Urinary bladder (tissue), 4 donors: ENCODE measurements around the gene NHERF1. TPM values are rescaled to one million over a fixed set of nuclear protein-coding genes. Genes with fewer than 3 reads are reported as not detected.

Experiments used
- DNase-seq: peaks from one replicate; pipeline ENCODE4 v3.0.0-alpha.2; 2015; ENCODE audit errors: extremely low spot score
- H3K27ac ChIP-seq: one replicate; pipeline ENCODE4 v1.5.1; 2013; ENCODE audit warnings: low read depth, mild to moderate bottlenecking, moderate library complexity
- H3K36me3 ChIP-seq: one replicate; pipeline ENCODE4 v1.6.1; 2013; ENCODE audit warnings: mild to moderate bottlenecking, moderate library complexity; ENCODE audit not compliant: insufficient read depth
- H3K4me1 ChIP-seq: one replicate; pipeline ENCODE4 v1.6.1; 2013; ENCODE audit warnings: mild to moderate bottlenecking, moderate library complexity; ENCODE audit not compliant: insufficient read depth
- H3K4me3 ChIP-seq: one replicate; pipeline ENCODE4 v1.5.1; 2013; ENCODE audit warnings: low read depth, low read length
- WGBS: extraction: QIAGEN DNeasy Blood & Tissue Kit; methylation state at CpG from one replicate; pipeline ENCODE4 v1.1.7; 2013; 5-methylcytosine and 5-hydroxymethylcytosine counted together
- polyA plus RNA-seq: library from polyadenylated mRNA; stranded (reverse); fragments of 200-250 nt; gene quantifications from one replicate; pipeline ENCODE4 v1.2.3, GENCODE V29; 2013
- total RNA-seq: library from RNA; depleted of rRNA; stranded (reverse); fragments of >200 nt; gene quantifications from one replicate; pipeline ENCODE4 v1.2.3, GENCODE V29; 2014
- donor health status: healthy with polysubstance abuse.
- donor health status: healthy.

The NHERF1 gene
- total and polyA plus RNA-seq, 2 donors: 8.5 to 16.7 TPM

GRCh38 chr17:74800531-74800930 lies 52.1 kb downstream of the NHERF1 start:
- H3K36me3 ChIP-seq: peaks cover 2% of the 10 kb centered on the region
- no peak overlapping the region for H3K4me3 ChIP-seq
- no peak overlapping the region for H3K27ac ChIP-seq
- DNase-seq: no peak
- WGBS: 87% methylated on average over 7 of the region's 7 CpGs
- no peaks in the 10 kb centered on the region for H3K4me1 ChIP-seq

GRCh38 chr17:74801896-74802295 lies 53.5 kb downstream of the NHERF1 start:
- H3K4me1 ChIP-seq: no peaks in the 10 kb centered on the region
- H3K36me3 ChIP-seq: no peaks in the 10 kb centered on the region
- no peak overlapping the region for H3K27ac ChIP-seq
- no peak overlapping the region for H3K4me3 ChIP-seq
- DNase-seq: no peak
- WGBS: 89% methylated on average over 8 of the region's 8 CpGs

GRCh38 chr17:74803388-74803930 lies 55.0 kb downstream of the NHERF1 start:
- no peak overlapping the region for H3K4me3 ChIP-seq
- no peak overlapping the region for H3K27ac ChIP-seq
- no peaks in the 10 kb centered on the region for H3K4me1 ChIP-seq
- 72% methylated on average over 12 of the region's 12 CpGs for WGBS
- no peak for DNase-seq
- H3K36me3 ChIP-seq: no peaks in the 10 kb centered on the region

- Histone ChIP-seq H3K36me3 (no peaks in the 10 kb centered on the region), H3K4me3 (no peak overlapping the region), H3K4me1 (no peaks in the 10 kb centered on the region), H3K27ac (no peak overlapping the region)
- WGBS: 59% methylated on average over 5 of the region's 5 CpGs
- no peak for DNase-seq
These were observed 55.5 kb downstream of the NHERF1 start for GRCh38 chr17:74803971-74804370.

GRCh38 chr17:74804683-74805082 lies 56.3 kb downstream of the NHERF1 start:
- no peaks in the 10 kb centered on the region for H3K4me1 ChIP-seq
- H3K4me3 ChIP-seq: no peak overlapping the region
- H3K27ac ChIP-seq: no peak overlapping the region
- no peaks in the 10 kb centered on the region for H3K36me3 ChIP-seq
- DNase-seq: no peak
- WGBS: 96% methylated on average over 7 of the region's 7 CpGs

GRCh38 chr17:74805591-74805991 lies 57.2 kb downstream of the NHERF1 start:
- Histone ChIP-seq H3K27ac (no peak overlapping the region), H3K36me3 (no peaks in the 10 kb centered on the region), H3K4me3 (no peak overlapping the region), H3K4me1 (no peaks in the 10 kb centered on the region)
- no peak for DNase-seq
- 84% methylated on average over 15 of the region's 15 CpGs for WGBS

GRCh38 chr17:74806334-74806733 lies 57.9 kb downstream of the NHERF1 start:
- Histone ChIP-seq H3K36me3 (no peaks in the 10 kb centered on the region), H3K4me1 (no peaks in the 10 kb centered on the region)
- 89% methylated on average over 10 of the region's 10 CpGs for WGBS

GRCh38 chr17:74807441-74807840 lies 59.0 kb downstream of the NHERF1 start:
- Histone ChIP-seq H3K4me3 (no peak overlapping the region), H3K4me1 (no peaks in the 10 kb centered on the region), H3K36me3 (no peaks in the 10 kb centered on the region), H3K27ac (no peak overlapping the region)
- no peak for DNase-seq
- WGBS: 88% methylated on average over 13 of the region's 13 CpGs

More at GRCh38 chr17:74806334-74806733, 57.9 kb downstream of the NHERF1 start:
- no peak overlapping the region for H3K4me3 ChIP-seq
- no peak for DNase-seq
- H3K27ac ChIP-seq: no peak overlapping the region

- 76% methylated on average over 6 of the region's 6 CpGs for WGBS
- Histone ChIP-seq H3K4me1 (no peaks in the 10 kb centered on the region), H3K36me3 (no peaks in the 10 kb centered on the region), H3K4me3 (no peak overlapping the region), H3K27ac (no peak overlapping the region)
- DNase-seq: no peak
These were observed 59.5 kb downstream of the NHERF1 start for GRCh38 chr17:74807925-74808324.

- 88% methylated on average over 17 of the region's 17 CpGs for whole genome bisulfite sequencing
- no peak overlapping the region for H3K4me3 ChIP-seq
- H3K36me3 ChIP-seq: no peaks in the 10 kb centered on the region
- DNase-seq: no peak
- no peak overlapping the region for H3K27ac ChIP-seq
- H3K4me1 ChIP-seq: no peaks in the 10 kb centered on the region
These were observed 60.4 kb downstream of the NHERF1 start for GRCh38 chr17:74808714-74809430.

GRCh38 chr17:74810699-74811485 lies 62.5 kb downstream of the NHERF1 start:
- WGBS: 91% methylated on average over 15 of the region's 15 CpGs
- Histone ChIP-seq H3K4me1 (no peaks in the 10 kb centered on the region), H3K4me3 (no peak overlapping the region), H3K36me3 (no peaks in the 10 kb centered on the region), H3K27ac (no peak overlapping the region)
- no peak for DNase-seq

- DNase-seq: no peak
- 43% methylated on average over 23 of the region's 23 CpGs for WGBS
- no peaks in the 10 kb centered on the region for H3K4me1 ChIP-seq
- H3K27ac ChIP-seq: no peak overlapping the region
- no peaks in the 10 kb centered on the region for H3K36me3 ChIP-seq
- H3K4me3 ChIP-seq: no peak overlapping the region
These were observed 63.9 kb downstream of the NHERF1 start for GRCh38 chr17:74812109-74813009.

GRCh38 chr17:74814453-74814852 lies 66.0 kb downstream of the NHERF1 start:
- Histone ChIP-seq H3K4me3 (no peak overlapping the region), H3K4me1 (no peaks in the 10 kb centered on the region), H3K27ac (no peak overlapping the region), H3K36me3 (no peaks in the 10 kb centered on the region)
- 85% methylated on average over 5 of the region's 5 CpGs for WGBS
- no peak for DNase-seq
